ENCODE data around the gene CACNA1G. TPM values are rescaled to one million over a fixed set of nuclear protein-coding genes. Genes with fewer than 3 reads are reported as not detected.

Gene CACNA1G
- total RNA-seq, 2 experiments from 2014 or later = not detected

- H3K27ac Mint-ChIP-seq = no peak overlapping the region
- peaks cover 16% of the 10 kb centered on the region for H3K4me1 Mint-ChIP-seq
- ATAC-seq = no peak
- no peak for DNase-seq
- CTCF ChIA-PET = interaction anchor here (1.1 to 2.0 kb wide), 2 partner anchors 10 to 59 kb away, joined by 3 to 4 read pairs; partner anchors contain the start of gene SPATA20
- H3K9me3 Mint-ChIP-seq (ENCODE audit: low read depth) = no peaks in the 10 kb centered on the region
- no peak overlapping the region for H3K4me3 Mint-ChIP-seq
- no peaks in the 10 kb centered on the region for H3K36me3 Mint-ChIP-seq
- H3K27me3 Mint-ChIP-seq = peaks cover 37% of the 10 kb centered on the region
Observed at GRCh38 chr17:50536683-50537646, 23.6 kb upstream of the CACNA1G start.

- DNase-seq = no peak
- CTCF ChIA-PET = interaction anchor here (0.6 to 1.1 kb wide), 2 partner anchors 60 to 871 kb away, joined by 3 read pairs; no protein-coding TSS in a partner anchor
- H3K4me1 Mint-ChIP-seq = peaks cover 20% of the 10 kb centered on the region
- H3K27ac Mint-ChIP-seq = no peak overlapping the region
- no peak overlapping the region for H3K4me3 Mint-ChIP-seq
- H3K27me3 Mint-ChIP-seq = peaks cover 27% of the 10 kb centered on the region
- H3K36me3 Mint-ChIP-seq = no peaks in the 10 kb centered on the region
- H3K9me3 Mint-ChIP-seq (ENCODE audit: low read depth) = no peaks in the 10 kb centered on the region
- ATAC-seq = no peak
Observed at GRCh38 chr17:50537721-50538548, 22.6 kb upstream of the CACNA1G start.

GRCh38 chr17:50538549-50539410 is 21.7 kb upstream of the CACNA1G start:
- ATAC-seq = no peak
- peaks cover 14% of the 10 kb centered on the region for H3K4me1 Mint-ChIP-seq
- no peak overlapping the region for H3K27ac Mint-ChIP-seq
- H3K27me3 Mint-ChIP-seq = peaks cover 19% of the 10 kb centered on the region
- no peaks in the 10 kb centered on the region for H3K9me3 Mint-ChIP-seq (ENCODE audit: low read depth)
- no peaks in the 10 kb centered on the region for H3K36me3 Mint-ChIP-seq
- DNase-seq = no peak
- H3K4me3 Mint-ChIP-seq = no peak overlapping the region
- CTCF ChIA-PET = interaction anchor here (0.6 kb wide), 1 partner anchor 872 kb away, joined by 3 read pairs; no protein-coding TSS in a partner anchor

- H3K4me1 Mint-ChIP-seq = peaks cover 9% of the 10 kb centered on the region
- H3K4me3 Mint-ChIP-seq = no peak overlapping the region
- no peak for ATAC-seq
- H3K9me3 Mint-ChIP-seq (ENCODE audit: low read depth) = no peaks in the 10 kb centered on the region
- peaks cover 8% of the 10 kb centered on the region for H3K27me3 Mint-ChIP-seq
- CTCF ChIA-PET = interaction anchor here (0.6 to 3.6 kb wide), 2 partner anchors 54 to 56 kb away, joined by 3 to 20 read pairs; no protein-coding TSS in a partner anchor
- no peaks in the 10 kb centered on the region for H3K36me3 Mint-ChIP-seq
- no peak for DNase-seq
- no peak overlapping the region for H3K27ac Mint-ChIP-seq
Observed at GRCh38 chr17:50539762-50540559, 20.6 kb upstream of the CACNA1G start.

GRCh38 chr17:50540560-50541401 is 19.7 kb upstream of the CACNA1G start:
- Mint-ChIP-seq H3K4me1 (peaks cover 9% of the 10 kb centered on the region), H3K36me3 (no peaks in the 10 kb centered on the region), H3K27ac (no peak overlapping the region), H3K9me3 (ENCODE audit: low read depth) (no peaks in the 10 kb centered on the region), H3K27me3 (peaks cover 5% of the 10 kb centered on the region), H3K4me3 (no peak overlapping the region)
- no peak for DNase-seq
- ATAC-seq = no peak
- CTCF ChIA-PET = interaction anchor here (0.6 to 3.6 kb wide), 10 partner anchors 7 to 62 kb away, joined by 3 to 20 read pairs (median 8); partner anchors contain the start of genes EPN3 and RSAD1

GRCh38 chr17:50541402-50541715 is 19.2 kb upstream of the CACNA1G start:
- H3K4me1 Mint-ChIP-seq = peaks cover 9% of the 10 kb centered on the region
- CTCF ChIA-PET = interaction anchor here (1.0 to 3.6 kb wide), 13 partner anchors 8 to 301 kb away, joined by 3 to 20 read pairs (median 6); partner anchors contain the start of genes CACNA1G, EPN3 and RSAD1
- peaks cover 8% of the 10 kb centered on the region for H3K27me3 Mint-ChIP-seq

GRCh38 chr17:50541716-50542688 is 18.5 kb upstream of the CACNA1G start:
- peak; percentile 91 for ATAC-seq
- Mint-ChIP-seq H3K4me3 (peak overlapping the region; percentile 71), H3K4me1 (peaks cover 12% of the 10 kb centered on the region), H3K27ac (peak overlapping the region; percentile 52), H3K36me3 (no peaks in the 10 kb centered on the region), H3K9me3 (ENCODE audit: low read depth) (no peaks in the 10 kb centered on the region), H3K27me3 (peaks cover 9% of the 10 kb centered on the region)
- CTCF ChIA-PET = interaction anchor here (0.6 to 3.6 kb wide), 20 partner anchors 9 to 342 kb away, joined by 3 to 20 read pairs (median 4); partner anchors contain the start of genes ACSF2, CACNA1G, EPN3 and RSAD1
- peak; percentile 85 for DNase-seq

More at GRCh38 chr17:50541402-50541715, 19.2 kb upstream of the CACNA1G start:
- DNase-seq (no peak), ATAC-seq (no peak)
- Mint-ChIP-seq H3K36me3 (no peaks in the 10 kb centered on the region), H3K27ac (peak overlapping the region; percentile 16), H3K9me3 (ENCODE audit: low read depth) (no peaks in the 10 kb centered on the region), H3K4me3 (peak overlapping the region; percentile 71)

GRCh38 chr17:50542795-50543774 is 17.4 kb upstream of the CACNA1G start:
- no peak for ATAC-seq
- H3K4me3 Mint-ChIP-seq = peak overlapping the region; percentile 71
- DNase-seq = no peak
- no peaks in the 10 kb centered on the region for H3K9me3 Mint-ChIP-seq (ENCODE audit: low read depth)
- H3K36me3 Mint-ChIP-seq = no peaks in the 10 kb centered on the region
- no peak overlapping the region for H3K27ac Mint-ChIP-seq
- H3K4me1 Mint-ChIP-seq = peaks cover 16% of the 10 kb centered on the region
- CTCF ChIA-PET = interaction anchor here (0.8 to 3.6 kb wide), 16 partner anchors 10 to 324 kb away, joined by 3 to 20 read pairs (median 4); partner anchors contain the start of genes ACSF2, CACNA1G and EPN3
- peaks cover 9% of the 10 kb centered on the region for H3K27me3 Mint-ChIP-seq

- DNase-seq (no peak), ATAC-seq (no peak)
- Mint-ChIP-seq H3K27me3 (peaks cover 9% of the 10 kb centered on the region), H3K4me3 (no peak overlapping the region), H3K9me3 (ENCODE audit: low read depth) (no peaks in the 10 kb centered on the region), H3K36me3 (no peaks in the 10 kb centered on the region), H3K4me1 (peaks cover 17% of the 10 kb centered on the region), H3K27ac (no peak overlapping the region)
- CTCF ChIA-PET = interaction anchor here (0.7 to 1.5 kb wide), 3 partner anchors 39 to 84 kb away, joined by 3 to 6 read pairs (median 4); no protein-coding TSS in a partner anchor
Observed at GRCh38 chr17:50544516-50544915, 16.0 kb upstream of the CACNA1G start.
